ENCODE results near the gene MYO1D. TPM values are rescaled to one million over a fixed set of nuclear protein-coding genes. Genes with fewer than 3 reads are reported as not detected.

Gene MYO1D
- total RNA-seq, 6 donors from 2014 or later, result 63.0 to 139 (median 91.9) TPM

DNA sequence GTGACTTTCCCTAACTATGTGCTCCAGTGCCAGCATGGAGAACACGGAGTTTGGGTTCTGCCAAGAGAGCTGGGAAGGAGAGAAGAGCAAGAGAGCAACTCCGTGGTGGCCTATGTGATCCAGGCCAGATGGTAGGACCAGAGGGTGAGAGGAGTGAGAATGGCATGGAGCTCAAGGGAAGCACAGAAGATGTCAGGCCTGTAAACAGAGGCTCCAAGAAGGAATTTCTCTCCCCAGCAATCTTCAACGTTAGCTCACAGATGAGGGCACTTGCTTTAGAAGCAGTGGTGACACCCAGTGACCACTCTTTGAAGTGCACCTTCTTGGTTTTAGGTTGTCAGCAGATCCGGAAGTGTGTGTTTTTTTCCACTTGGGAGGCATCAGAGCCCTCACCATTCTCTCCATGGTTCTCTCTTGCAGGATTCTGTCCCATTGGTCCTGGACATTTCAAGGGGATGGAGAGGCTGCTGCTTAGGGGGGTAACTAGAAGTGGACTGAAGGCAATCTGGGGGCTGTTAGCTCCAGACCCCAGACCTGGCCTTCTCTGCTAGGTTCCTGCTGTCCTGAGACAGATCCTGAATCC is 33.0 kb upstream of the MYO1D start:
- H3K36me3 ChIP-seq, result no peaks in the 10 kb centered on the region
- H3K4me3 ChIP-seq, result no peak overlapping the region
- peaks cover 0 to 21% (median 5%) of the 10 kb centered on the region in 4 donors for H3K4me1 ChIP-seq
- H3K9me3 ChIP-seq, result no peaks in the 10 kb centered on the region
- ATAC-seq (ENCODE audit: low FRiP score in 2 of 2) (peak; percentile 70 to 77), DNase-seq (peak in 1 of 2 donors; percentile 82)
- no peak overlapping the region for H3K27ac ChIP-seq
- 23 to 37% methylated on average over 4 of the region's 4 CpGs for WGBS, 2 donors
- no peaks in the 10 kb centered on the region for H3K27me3 ChIP-seq
- no peak for TF ChIP-seq POLR2AphosphoS5 (IDR thresholded peaks at IDR 0.05)
- TF ChIP-seq, protein P1, sequence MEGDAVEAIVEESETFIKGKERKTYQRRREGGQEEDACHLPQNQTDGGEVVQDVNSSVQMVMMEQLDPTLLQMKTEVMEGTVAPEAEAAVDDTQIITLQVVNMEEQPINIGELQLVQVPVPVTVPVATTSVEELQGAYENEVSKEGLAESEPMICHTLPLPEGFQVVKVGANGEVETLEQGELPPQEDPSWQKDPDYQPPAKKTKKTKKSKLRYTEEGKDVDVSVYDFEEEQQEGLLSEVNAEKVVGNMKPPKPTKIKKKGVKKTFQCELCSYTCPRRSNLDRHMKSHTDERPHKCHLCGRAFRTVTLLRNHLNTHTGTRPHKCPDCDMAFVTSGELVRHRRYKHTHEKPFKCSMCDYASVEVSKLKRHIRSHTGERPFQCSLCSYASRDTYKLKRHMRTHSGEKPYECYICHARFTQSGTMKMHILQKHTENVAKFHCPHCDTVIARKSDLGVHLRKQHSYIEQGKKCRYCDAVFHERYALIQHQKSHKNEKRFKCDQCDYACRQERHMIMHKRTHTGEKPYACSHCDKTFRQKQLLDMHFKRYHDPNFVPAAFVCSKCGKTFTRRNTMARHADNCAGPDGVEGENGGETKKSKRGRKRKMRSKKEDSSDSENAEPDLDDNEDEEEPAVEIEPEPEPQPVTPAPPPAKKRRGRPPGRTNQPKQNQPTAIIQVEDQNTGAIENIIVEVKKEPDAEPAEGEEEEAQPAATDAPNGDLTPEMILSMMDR (IDR thresholded peaks at IDR 0.05), result peak; percentile 53 to 79 (median 72)

- ATAC-seq (ENCODE audit: low FRiP score in 2 of 2) (no peak), DNase-seq (no peak)
- Histone ChIP-seq H3K9me3 (no peaks in the 10 kb centered on the region), H3K36me3 (no peaks in the 10 kb centered on the region), H3K27me3 (no peaks in the 10 kb centered on the region), H3K4me1 (peaks cover 0 to 17% (median 5%) of the 10 kb centered on the region in 4 donors), H3K27ac (no peak overlapping the region), H3K4me3 (no peak overlapping the region)
- TF ChIP-seq POLR2A (IDR thresholded peaks at IDR 0.05) (no peak), POLR2AphosphoS5 (IDR thresholded peaks at IDR 0.05) (no peak), EP300 (IDR thresholded peaks at IDR 0.05) (no peak)
- 66 to 80% methylated on average over 6 of the region's 6 CpGs for WGBS, 2 donors
These were observed 30.7 kb upstream of the MYO1D start for GRCh38 chr17:32907583-32907982.

DNA sequence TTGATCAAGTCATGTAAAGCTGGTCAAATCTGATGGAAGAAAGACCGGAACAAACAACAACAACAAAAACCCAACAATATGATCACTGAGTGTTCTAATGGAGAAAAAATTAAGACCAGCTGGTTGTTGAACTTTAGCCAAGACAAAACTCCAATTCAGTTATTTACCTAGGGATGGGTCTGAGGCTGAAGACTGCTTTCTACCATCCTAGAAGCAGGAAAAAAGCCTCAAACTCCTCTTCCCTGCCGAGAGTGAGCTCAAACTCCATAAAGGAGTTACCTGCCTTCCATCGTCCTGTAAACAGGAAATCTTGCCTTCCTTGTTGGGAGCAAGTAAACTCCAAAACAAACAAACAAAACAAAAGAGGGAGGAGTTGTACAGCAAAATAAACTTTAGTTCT is 28.0 kb upstream of the MYO1D start:
- Histone ChIP-seq H3K27ac (no peak overlapping the region), H3K4me1 (peaks cover 0 to 3% (median 0%) of the 10 kb centered on the region in 4 donors), H3K36me3 (no peaks in the 10 kb centered on the region), H3K27me3 (no peaks in the 10 kb centered on the region), H3K9me3 (no peaks in the 10 kb centered on the region), H3K4me3 (no peak overlapping the region)
- 73 to 78% methylated on average over 3 of the region's 3 CpGs for WGBS, 2 donors
- TF ChIP-seq POLR2AphosphoS5 (IDR thresholded peaks at IDR 0.05) (no peak), EP300 (IDR thresholded peaks at IDR 0.05) (no peak)
- ATAC-seq (ENCODE audit: low FRiP score in 2 of 2) (no peak), DNase-seq (no peak)

DNA sequence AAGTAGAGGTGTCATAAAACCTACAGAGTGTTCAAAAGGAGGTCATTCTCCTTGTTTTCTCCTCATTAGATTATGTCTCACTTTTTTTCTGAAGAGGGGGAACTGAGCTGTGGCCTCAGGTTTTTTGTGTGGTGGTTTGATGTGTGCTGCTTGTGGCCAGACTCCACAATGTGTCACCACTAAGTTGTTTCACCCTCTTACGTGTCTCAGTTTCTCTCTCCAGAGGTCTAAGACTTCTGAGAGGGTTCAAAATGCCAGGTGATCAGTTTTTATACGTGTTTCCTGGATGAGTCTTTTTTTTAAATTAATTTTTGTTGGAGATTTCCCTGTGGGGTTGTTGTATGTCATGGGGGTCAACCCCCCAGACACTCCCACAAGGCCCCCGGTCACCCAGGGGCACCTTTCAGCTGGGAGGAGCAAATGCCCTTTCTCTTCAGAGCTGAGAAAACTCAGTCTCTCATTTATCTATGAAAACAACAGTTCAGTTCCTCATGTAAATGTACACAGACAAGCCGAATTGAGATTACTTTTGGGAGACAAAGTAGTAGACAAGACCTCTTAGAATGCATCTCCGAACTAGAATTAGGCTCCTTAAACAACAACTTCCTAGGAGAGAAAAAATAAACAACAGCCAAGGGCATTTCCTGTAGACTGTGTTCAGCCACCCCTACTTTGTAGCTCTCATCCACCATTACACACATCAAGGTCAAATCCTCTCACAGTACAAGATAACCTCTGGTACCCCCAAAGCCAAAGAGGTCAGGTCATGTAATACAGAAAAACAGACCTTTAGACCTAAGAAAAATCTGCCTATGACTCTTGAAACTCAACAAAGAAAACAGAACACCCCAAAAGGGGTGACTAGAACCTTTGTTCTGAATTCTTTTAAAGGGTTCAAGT is 27.1 kb upstream of the MYO1D start:
- ATAC-seq (ENCODE audit: low FRiP score in 2 of 2), result no peak
- H3K27ac ChIP-seq, result no peak overlapping the region
- H3K9me3 ChIP-seq, result no peaks in the 10 kb centered on the region
- H3K4me3 ChIP-seq, result no peak overlapping the region
- no peak for DNase-seq
- TF ChIP-seq POLR2A (IDR thresholded peaks at IDR 0.05) (no peak), EP300 (IDR thresholded peaks at IDR 0.05) (no peak)
- TF ChIP-seq, protein P1 (IDR thresholded peaks at IDR 0.05), result no peak
- H3K36me3 ChIP-seq, result no peaks in the 10 kb centered on the region
- no peaks in the 10 kb centered on the region for H3K4me1 ChIP-seq
- 73 to 79% methylated on average over 5 of the region's 5 CpGs for WGBS, 2 donors
- H3K27me3 ChIP-seq, result no peaks in the 10 kb centered on the region

DNA sequence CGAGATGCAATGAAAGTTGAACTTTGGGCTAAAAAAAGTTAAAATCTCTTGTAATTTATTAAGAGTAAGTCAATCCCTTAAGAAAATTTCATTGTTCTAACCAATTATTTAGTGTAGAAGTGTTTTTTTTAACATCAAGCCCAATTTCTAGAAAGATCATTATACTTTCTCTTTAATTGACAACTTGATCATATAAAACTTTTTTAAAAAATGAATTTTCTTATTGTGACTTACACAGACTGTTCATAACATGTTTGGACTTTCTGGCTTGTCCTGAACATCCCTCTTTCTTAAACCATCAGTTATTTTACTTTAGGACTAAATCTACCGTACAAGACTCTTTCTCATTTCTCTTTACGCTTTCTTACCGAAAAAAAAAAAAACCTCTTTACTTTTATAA is 24.8 kb upstream of the MYO1D start:
- TF ChIP-seq, protein P1 (IDR thresholded peaks at IDR 0.05), result no peak
- TF ChIP-seq POLR2AphosphoS5 (IDR thresholded peaks at IDR 0.05) (no peak), POLR2A (IDR thresholded peaks at IDR 0.05) (no peak), EP300 (IDR thresholded peaks at IDR 0.05) (no peak)
- ATAC-seq (ENCODE audit: low FRiP score in 2 of 2) (no peak), DNase-seq (no peak)
- no peak overlapping the region for H3K27ac ChIP-seq
- no peaks in the 10 kb centered on the region for H3K27me3 ChIP-seq
- H3K4me1 ChIP-seq, result no peaks in the 10 kb centered on the region
- 95 to 98% methylated on average over 4 of the region's 4 CpGs for WGBS, 2 donors
- H3K4me3 ChIP-seq, result no peak overlapping the region
- H3K9me3 ChIP-seq, result no peaks in the 10 kb centered on the region
- H3K36me3 ChIP-seq, result no peaks in the 10 kb centered on the region
